GM18909 (cell line): ENCODE results near the gene TMEM170A.

ENCODE experiments used
- ATAC-seq: cut with Tn5 transposase; IDR thresholded peaks from one replicate; pipeline ENCODE4 v1.9.1; 2021; ENCODE audit warnings: mild to moderate bottlenecking; ENCODE audit not compliant: unreplicated experiment, poor library complexity

Gene TMEM170A

GRCh38 chr16:75415169-75415905, 49.2 kb downstream of the TMEM170A start:
- no peak for ATAC-seq

- no peak for ATAC-seq
Measured at GRCh38 chr16:75413951-75414350, 50.5 kb downstream of the TMEM170A start.

- no peak for ATAC-seq
Measured at GRCh38 chr16:75406943-75407342, 57.5 kb downstream of the TMEM170A start.

- no peak for ATAC-seq
Measured at GRCh38 chr16:75402821-75403475, 61.5 kb downstream of the TMEM170A start.

- no peak for ATAC-seq
Measured at GRCh38 chr16:75402159-75402820, 62.2 kb downstream of the TMEM170A start.

- no peak for ATAC-seq
Measured at GRCh38 chr16:75401691-75402090, 62.8 kb downstream of the TMEM170A start.

- ATAC-seq = no peak
Measured at GRCh38 chr16:75398333-75398732, 66.2 kb downstream of the TMEM170A start.

- ATAC-seq = no peak
Measured at GRCh38 chr16:75394941-75395340, 69.5 kb downstream of the TMEM170A start.
